SH-SY5Y (cell line): ENCODE measurements around the gene XAB2.

Source experiments
- GATA2 ChIP-seq: IDR thresholded peaks from 2 replicates; pipeline ENCODE4 v1.6.1; 2011; ENCODE audit warnings: mild to moderate bottlenecking, low read depth, low read length
- GATA3 ChIP-seq: IDR thresholded peaks from 2 replicates; pipeline ENCODE4 v1.6.1; 2011; ENCODE audit warnings: low read depth, mild to moderate bottlenecking, low read length, moderate library complexity

- TF ChIP-seq GATA3 (no peak), GATA2 (no peak)
These were observed 15.8 kb upstream of the XAB2 start for GRCh38 chr19:7645163-7645562.
